Caco-2 (cell line): ENCODE data around the gene EFTUD2. TPM values are rescaled to one million over a fixed set of nuclear protein-coding genes. Genes with fewer than 3 reads are reported as not detected.
A peak's percentile ranks its signal among the peaks of the same experiment; 100 is the strongest.

ENCODE experiments used
- BruUV-seq: library from RNA; stranded (reverse); fragments of 400-500 nt; replicated peaks from 2 replicates; lab custom pipeline; 2021; lab: Mats Ljungman, UMichigan
- CTCF ChIA-PET: fragments of 300-600 bp; sonication (Branson Sonifier 250); formaldehyde crosslinking; loops from one replicate; lab custom pipeline; 2022; ENCODE audit warnings: antibody characterized with exemption; lab: Charles Lee
- POLR2A ChIA-PET: fragments of 300-600 bp; sonication (Branson Sonifier 250); formaldehyde crosslinking; loops from one replicate; lab custom pipeline; 2022; ENCODE audit warnings: antibody characterized with exemption; lab: Charles Lee
- DNase-seq, 2 experiments: peaks; one replicate each; pipeline versions ENCODE4 v3.0.0 to v3.0.0-alpha.2; 2020 to 2022
- H3K27me3 ChIP-seq: replicated peaks from 2 replicates; pipeline ENCODE4 v1.6.0; 2011; ENCODE audit warnings: low read length; ENCODE audit not compliant: control insufficient read depth, insufficient read depth
- H3K36me3 ChIP-seq: 2 replicates; pipeline ENCODE4 v1.5.1; 2011; ENCODE audit warnings: low read length; ENCODE audit not compliant: control insufficient read depth, insufficient read depth
- H3K4me1 ChIP-seq: fragments of 250-450 bp; sonication (Bioruptor Pico); 2 replicates; pipeline ENCODE4 v1.5.1; 2020; ENCODE audit warnings: mild to moderate bottlenecking
- H3K4me3 ChIP-seq: 2 replicates; pipeline ENCODE4 v1.5.1; 2011; ENCODE audit warnings: low read depth, mild to moderate bottlenecking, control low read depth, low read length
- H3K9me3 ChIP-seq: fragments of 250-450 bp; sonication (Bioruptor Pico); 2 replicates; pipeline ENCODE4 v1.5.1; 2020; ENCODE audit warnings: mild to moderate bottlenecking, moderate library complexity
- H3K27ac Mint-ChIP-seq: one replicate; pipeline ENCODE4 v1.8.0; 2022; ENCODE audit warnings: mixed read lengths; ENCODE audit not compliant: unreplicated experiment
- H3K27me3 Mint-ChIP-seq: one replicate; pipeline ENCODE4 v1.8.0; 2022; ENCODE audit warnings: mixed read lengths; ENCODE audit not compliant: insufficient read depth, unreplicated experiment
- H3K36me3 Mint-ChIP-seq: one replicate; pipeline ENCODE4 v1.8.0; 2022; ENCODE audit warnings: mild to moderate bottlenecking, mixed read lengths; ENCODE audit not compliant: insufficient read depth, unreplicated experiment
- H3K4me1 Mint-ChIP-seq: one replicate; pipeline ENCODE4 v1.8.0; 2022; ENCODE audit warnings: low read depth, mixed read lengths; ENCODE audit not compliant: unreplicated experiment
- H3K4me3 Mint-ChIP-seq: one replicate; pipeline ENCODE4 v1.8.0; 2022; ENCODE audit warnings: mild to moderate bottlenecking, moderate library complexity, mixed read lengths; ENCODE audit not compliant: unreplicated experiment
- H3K9me3 Mint-ChIP-seq: one replicate; pipeline ENCODE4 v1.8.0; 2022; ENCODE audit warnings: mixed read lengths; ENCODE audit not compliant: unreplicated experiment
- CTCF ChIP-seq, 2 experiments: fragments of 200-600 bp in 1 of 2; IDR thresholded peaks; 1 replicate in 1 of 2; 2 replicates in 1 of 2; pipeline versions ENCODE4 v1.5.1 to v1.8.0; 2011 to 2022; ENCODE audit warnings: antibody characterized with exemption in 1 of 2, control low read depth in 1 of 2, inconsistent platforms in 1 of 2, low read depth in 1 of 2, low read length in 1 of 2, mild to moderate bottlenecking in 1 of 2, moderate library complexity in 1 of 2; ENCODE audit not compliant: insufficient read depth in 1 of 2, severe bottlenecking in 1 of 2, unreplicated experiment in 1 of 2
- intact Hi-C: fragments of 100-400 bp; cut with micrococcal nuclease; formaldehyde crosslinking; loops from one replicate; pipeline ENCODE4 v1.10.0; 2022; ENCODE audit not compliant: unreplicated experiment
- total RNA-seq: library from RNA; stranded (reverse); gene quantifications from 2 replicates; pipeline ENCODE4 v1.2.3, GENCODE V29; 2022

Gene EFTUD2
- total RNA-seq, 1 experiment from 2014 or later: 175 TPM

- intact Hi-C loops: no loop called here
- ChIA-PET CTCF (interaction anchor here (0.6 to 1.9 kb wide), 3 partner anchors 11 to 85 kb away, joined by 3 to 5 read pairs (median 3); no protein-coding TSS in a partner anchor), POLR2A (no interaction called here)
- no TSS peak for BruUV-seq
- Mint-ChIP-seq H3K9me3 (no peaks in the 10 kb centered on the region), H3K27me3 (no peaks in the 10 kb centered on the region), H3K4me3 (peak overlapping the region; percentile 77), H3K4me1 (peaks cover 17% of the 10 kb centered on the region), H3K27ac (no peak overlapping the region), H3K36me3 (peaks cover 16% of the 10 kb centered on the region)
- no peak for DNase-seq
- H3K9me3 ChIP-seq: no peaks in the 10 kb centered on the region
- TF ChIP-seq CTCF (IDR thresholded peaks at IDR 0.05; ENCODE audit: insufficient read depth in 1 of 2, low read depth in 1 of 2, low read length in 1 of 2, severe bottlenecking in 1 of 2, unreplicated experiment in 1 of 2): no peak
- no peaks in the 10 kb centered on the region; the same call in 1 of the 2 replicates for H3K36me3 ChIP-seq
- peaks cover 8% of the 10 kb centered on the region for H3K4me1 ChIP-seq
- no peak overlapping the region for H3K4me3 ChIP-seq
- no peaks in the 10 kb centered on the region for H3K27me3 ChIP-seq
Observed at GRCh38 chr17:44900894-44901293, 1.6 kb upstream of the EFTUD2 start.

GRCh38 chr17:44898768-44899073 is 524 bp downstream of the EFTUD2 start:
- H3K4me3 Mint-ChIP-seq: peak overlapping the region; percentile 77
- H3K27me3 Mint-ChIP-seq: no peaks in the 10 kb centered on the region
- H3K4me1 Mint-ChIP-seq: peaks cover 7% of the 10 kb centered on the region
- TSS peak; percentile 86 for BruUV-seq
- ChIA-PET CTCF (interaction anchor here (0.5 to 1.8 kb wide), 7 partner anchors 9 to 235 kb away, joined by 3 to 11 read pairs (median 5); no protein-coding TSS in a partner anchor), POLR2A (interaction anchor here (0.5 to 1.2 kb wide), 10 partner anchors 12 to 758 kb away, joined by 3 to 7 read pairs (median 3); partner anchors contain the start of genes DCAKD and KIF18B)
- H3K36me3 Mint-ChIP-seq: peaks cover 35% of the 10 kb centered on the region
- peak overlapping the region; percentile 100 for H3K27ac Mint-ChIP-seq
- intact Hi-C loops: loop anchor here (2.0 kb wide), 1 partner anchor 48 kb away; the partner anchor contains the start of gene KIF18B
- H3K9me3 Mint-ChIP-seq: no peaks in the 10 kb centered on the region
- H3K4me3 ChIP-seq: peak overlapping the region; percentile 60
- no peak for DNase-seq
- no peak for TF ChIP-seq CTCF (IDR thresholded peaks at IDR 0.05; ENCODE audit: insufficient read depth in 1 of 2, low read depth in 1 of 2, low read length in 1 of 2, severe bottlenecking in 1 of 2, unreplicated experiment in 1 of 2)
- H3K36me3 ChIP-seq: no peaks in the 10 kb centered on the region; the same call in 1 of the 2 replicates
- no peaks in the 10 kb centered on the region for H3K4me1 ChIP-seq
- no peaks in the 10 kb centered on the region for H3K27me3 ChIP-seq
- no peaks in the 10 kb centered on the region for H3K9me3 ChIP-seq

- H3K9me3 ChIP-seq: no peaks in the 10 kb centered on the region
- H3K9me3 Mint-ChIP-seq: no peaks in the 10 kb centered on the region
- no TSS peak for BruUV-seq
- TF ChIP-seq CTCF (IDR thresholded peaks at IDR 0.05; ENCODE audit: insufficient read depth in 1 of 2, low read depth in 1 of 2, low read length in 1 of 2, severe bottlenecking in 1 of 2, unreplicated experiment in 1 of 2): no peak
- H3K4me1 Mint-ChIP-seq: peaks cover 7% of the 10 kb centered on the region
- H3K36me3 Mint-ChIP-seq: peaks cover 38% of the 10 kb centered on the region
- POLR2A ChIA-PET: no interaction called here
- DNase-seq: no peak
- no peaks in the 10 kb centered on the region; the same call in 1 of the 2 replicates for H3K36me3 ChIP-seq
- H3K27ac Mint-ChIP-seq: no peak overlapping the region
- CTCF ChIA-PET: interaction anchor here (0.7 kb wide), 1 partner anchor 534 kb away, joined by 6 read pairs; no protein-coding TSS in a partner anchor
- no peaks in the 10 kb centered on the region for H3K27me3 Mint-ChIP-seq
- no peak overlapping the region for H3K4me3 Mint-ChIP-seq
- H3K4me1 ChIP-seq: no peaks in the 10 kb centered on the region
- intact Hi-C loops: no loop called here
- no peaks in the 10 kb centered on the region for H3K27me3 ChIP-seq
- H3K4me3 ChIP-seq: no peak overlapping the region
Observed at GRCh38 chr17:44894642-44895041, 4.6 kb downstream of the EFTUD2 start.
